Vagina (tissue), 2 donors: Measurements from ENCODE around the gene ADCY4.

Source experiments
- CTCF ChIP-seq, 3 experiments: fragments of 450-650 bp in 2 of 3; fragments of 200-600 bp in 1 of 3; sonication (generic) in 1 of 3; IDR thresholded peaks; one replicate each; pipeline ENCODE4 v1.5.1; 2017 to 2019; ENCODE audit warnings: antibody characterized with exemption in 3 of 3, mild to moderate bottlenecking in 2 of 3, moderate library complexity in 2 of 3
- POLR2A ChIP-seq, 2 donors: fragments of 450-650 bp; IDR thresholded peaks; one replicate each; pipeline ENCODE4 v1.6.1; 2017; ENCODE audit warnings: antibody characterized with exemption in 2 of 2, mild to moderate bottlenecking in 2 of 2, moderate library complexity in 2 of 2
- POLR2AphosphoS5 ChIP-seq, 2 donors: sonication (generic); formaldehyde crosslinking; IDR thresholded peaks; one replicate each; pipeline ENCODE4 v1.9.0; 2017; ENCODE audit warnings: antibody characterized with exemption in 2 of 2, mild to moderate bottlenecking in 2 of 2, low read depth in 1 of 2; ENCODE audit not compliant: insufficient read depth in 1 of 2

GRCh38 chr14:24285351-24285750 is 49.5 kb downstream of the ADCY4 start:
- TF ChIP-seq CTCF (IDR thresholded peaks at IDR 0.05): no peak
- no peak for TF ChIP-seq POLR2AphosphoS5 (IDR thresholded peaks at IDR 0.05; ENCODE audit: insufficient read depth in 1 of 2, low read depth in 1 of 2)
- no peak for TF ChIP-seq POLR2A (IDR thresholded peaks at IDR 0.05)
